HCT116 (cell line): ENCODE results near the gene MRPL1. TPM values are rescaled to one million over a fixed set of nuclear protein-coding genes. Genes with fewer than 3 reads are reported as not detected.

Source experiments
- ATAC-seq: fragments of 200-7000 bp; cut with Tn5 transposase; 2 replicates; pipeline ENCODE4 v1.9.1; 2020; ENCODE audit warnings: mild to moderate bottlenecking, moderate library complexity
- BruUV-seq: library from RNA; stranded (reverse); fragments of 400-500 nt; replicated peaks from 2 replicates; lab custom pipeline; 2021; lab: Mats Ljungman, UMichigan
- CTCF ChIA-PET: fragments of 300-600 bp; sonication (Branson Sonifier 250); formaldehyde crosslinking; loops from one replicate; lab custom pipeline; 2021; ENCODE audit warnings: antibody characterized with exemption; lab: Charles Lee
- POLR2A ChIA-PET: fragments of 300-600, 350-600 bp; sonication (Branson Sonifier 250); formaldehyde crosslinking; loops from one replicate; lab custom pipeline; 2021; ENCODE audit warnings: antibody characterized with exemption; lab: Charles Lee
- RAD21 ChIA-PET, 2 experiments: fragments of 300-600 bp; sonication (Branson Sonifier 250); formaldehyde crosslinking; loops; one replicate each; lab custom pipeline; 2023; ENCODE audit warnings: low total read pairs in 2 of 2; ENCODE audit not compliant: uncharacterized antibody in 2 of 2, unreplicated experiment in 2 of 2, low non-redundant PET in 1 of 2; lab: Charles Lee
- DNase-seq: peaks from one replicate; pipeline ENCODE4 v3.0.0-alpha.2; 2010; ENCODE audit warnings: low read depth, low spot score
- H2AFZ ChIP-seq: fragments of 200-600 bp; shearing (Covaris generic), sonication (generic); 2 replicates; pipeline ENCODE4 v1.6.1; 2017; ENCODE audit warnings: low read depth, mixed run types, mixed read lengths, antibody characterized with exemption, low read length; ENCODE audit not compliant: poor library complexity, severe bottlenecking
- H3K27ac ChIP-seq: 2 replicates; pipeline ENCODE4 v1.5.1; 2012; ENCODE audit warnings: low read depth, low read length
- H3K27me3 ChIP-seq: fragments of 200-600 bp; sonication (generic); 2 replicates; pipeline ENCODE4 v1.6.1; 2016; ENCODE audit warnings: mixed run types, low read length, mixed read lengths; ENCODE audit not compliant: insufficient read depth
- H3K36me3 ChIP-seq, 2 experiments: fragments of 200-500 bp in 1 of 2; fragments of 200-600 bp in 1 of 2; sonication (Bioruptor generic) in 1 of 2; sonication (generic) in 1 of 2; 2 replicates each; pipeline versions ENCODE4 v1.5.1 to v1.6.1; 2014 to 2016; ENCODE audit warnings: low read length in 2 of 2, inconsistent platforms in 1 of 2, mixed read lengths in 1 of 2, mixed run types in 1 of 2; ENCODE audit not compliant: insufficient read depth in 2 of 2, control insufficient read depth in 1 of 2
- H3K4me1 ChIP-seq, 2 experiments: fragments of 200-600 bp in 1 of 2; sonication (generic) in 1 of 2; 2 replicates each; pipeline versions ENCODE4 v1.5.1 to v1.6.1; 2012 to 2017; ENCODE audit warnings: low read length in 2 of 2, inconsistent platforms in 1 of 2, mild to moderate bottlenecking in 1 of 2, mixed read lengths in 1 of 2, mixed run types in 1 of 2, moderate library complexity in 1 of 2; ENCODE audit not compliant: insufficient read depth in 2 of 2, control insufficient read depth in 1 of 2
- H3K4me2 ChIP-seq: fragments of 200-600 bp; sonication (generic); 2 replicates; pipeline ENCODE4 v1.6.1; 2017; ENCODE audit warnings: mixed run types, low read length, mixed read lengths
- H3K4me3 ChIP-seq, 2 experiments: fragments of 200-600 bp in 1 of 2; sonication (generic) in 1 of 2; replicated peaks in 1 of 2; 2 replicates each; pipeline ENCODE4 v1.5.1; 2011 to 2016; ENCODE audit warnings: low read length in 2 of 2, control low read depth in 1 of 2, low read depth in 1 of 2, mild to moderate bottlenecking in 1 of 2, mixed read lengths in 1 of 2, mixed run types in 1 of 2
- H3K79me2 ChIP-seq: fragments of 200-600 bp; sonication (generic); 2 replicates; pipeline ENCODE4 v1.6.1; 2017; ENCODE audit warnings: mild to moderate bottlenecking, mixed run types, low read length, moderate library complexity, mixed read lengths; ENCODE audit not compliant: insufficient read depth
- H3K9ac ChIP-seq: fragments of 200-600 bp; sonication (generic); 2 replicates; pipeline ENCODE4 v1.6.1; 2016; ENCODE audit warnings: low read length, mixed read lengths
- H3K9me2 ChIP-seq: fragments of 200-600 bp; sonication (generic), shearing (Covaris generic); 2 replicates; pipeline ENCODE4 v1.6.1; 2017; ENCODE audit warnings: mixed run types, mild to moderate bottlenecking, moderate library complexity; ENCODE audit not compliant: insufficient read depth
- H3K9me3 ChIP-seq, 2 experiments: fragments of 200-500 bp in 1 of 2; fragments of 200-600 bp in 1 of 2; sonication (Bioruptor generic) in 1 of 2; sonication (generic) in 1 of 2; 2 replicates each; pipeline ENCODE4 v1.6.1; 2014 to 2017; ENCODE audit warnings: low read length in 2 of 2, mixed read lengths in 2 of 2, inconsistent platforms in 1 of 2, low read depth in 1 of 2, mild to moderate bottlenecking in 1 of 2, mixed run types in 1 of 2, moderate library complexity in 1 of 2; ENCODE audit not compliant: control insufficient read depth in 1 of 2, insufficient read depth in 1 of 2
- H4K20me1 ChIP-seq: fragments of 200-600 bp; sonication (generic), shearing (Covaris generic); 2 replicates; pipeline ENCODE4 v1.6.1; 2017; ENCODE audit warnings: mixed run types, mild to moderate bottlenecking, moderate library complexity; ENCODE audit not compliant: insufficient read depth
- ATF3 ChIP-seq: IDR thresholded peaks from 2 replicates; pipeline ENCODE4 v1.6.1; 2012
- CEBPB ChIP-seq: IDR thresholded peaks from 2 replicates; pipeline ENCODE4 v1.6.1; 2012; ENCODE audit warnings: low read depth
- CTCF ChIP-seq, 3 experiments: fragments of 200-600 bp in 1 of 3; sonication (generic) in 1 of 3; IDR thresholded peaks in 2 of 3; conservative IDR thresholded peaks in 1 of 3; 2 replicates each; pipeline ENCODE4 v1.5.1; 2012 to 2017; ENCODE audit warnings: low read depth in 2 of 3, low read length in 2 of 3, antibody characterized with exemption in 1 of 3, borderline replicate concordance in 1 of 3, control low read depth in 1 of 3, mild to moderate bottlenecking in 1 of 3, mixed read lengths in 1 of 3, mixed run types in 1 of 3, moderate library complexity in 1 of 3; ENCODE audit not compliant: insufficient read depth in 1 of 3
- EGR1 ChIP-seq: IDR thresholded peaks from 2 replicates; pipeline ENCODE4 v1.6.1; 2012; ENCODE audit warnings: low read depth
- ELF1 ChIP-seq: IDR thresholded peaks from 2 replicates; pipeline ENCODE4 v1.6.1; 2012; ENCODE audit warnings: low read depth, borderline replicate concordance
- EZH2 ChIP-seq: fragments of 200-600 bp; sonication (generic); IDR thresholded peaks from 2 replicates; pipeline ENCODE4 v1.6.1; 2017; ENCODE audit warnings: antibody characterized with exemption, mixed run types
- EZH2phosphoT487 ChIP-seq: fragments of 200-600 bp; IDR thresholded peaks from 2 replicates; pipeline ENCODE4 v1.6.1; 2018; ENCODE audit warnings: antibody characterized with exemption, borderline replicate concordance
- FOSL1 ChIP-seq: IDR thresholded peaks from 2 replicates; pipeline ENCODE4 v1.6.1; 2012; ENCODE audit warnings: low read depth
- JUND ChIP-seq: IDR thresholded peaks from 2 replicates; pipeline ENCODE4 v1.6.1; 2012
- MAX ChIP-seq: IDR thresholded peaks from 2 replicates; pipeline ENCODE4 v1.6.1; 2012
- POLR2A ChIP-seq: IDR thresholded peaks from 2 replicates; pipeline ENCODE4 v1.7.0; 2011; ENCODE audit warnings: borderline replicate concordance; ENCODE audit not compliant: insufficient read depth, insufficient read length; ENCODE audit errors: extremely low read depth
- POLR2AphosphoS5 ChIP-seq: IDR thresholded peaks from 2 replicates; pipeline ENCODE4 v1.6.1; 2011; ENCODE audit warnings: mild to moderate bottlenecking, low read depth, low read length, moderate library complexity
- SP1 ChIP-seq: IDR thresholded peaks from 2 replicates; pipeline ENCODE4 v1.6.1; 2012; ENCODE audit warnings: low read depth
- SRF ChIP-seq: IDR thresholded peaks from 2 replicates; pipeline ENCODE4 v1.6.1; 2012; ENCODE audit warnings: low read depth
- TCF7L2 ChIP-seq: IDR thresholded peaks from 2 replicates; pipeline ENCODE4 v1.7.0; 2011; ENCODE audit warnings: borderline replicate concordance, inconsistent platforms; ENCODE audit not compliant: insufficient read depth, insufficient read length; ENCODE audit errors: extremely low read depth
- ZBTB33 ChIP-seq: IDR thresholded peaks from 2 replicates; pipeline ENCODE4 v1.6.1; 2011; ENCODE audit warnings: mild to moderate bottlenecking, low read length, moderate library complexity; ENCODE audit not compliant: insufficient replicate concordance; ENCODE audit errors: extremely low read depth
- ZFX ChIP-seq: fragments of 450-650 bp; IDR thresholded peaks from 2 replicates; pipeline ENCODE4 v1.6.1; 2017
- intact Hi-C: fragments of 100-400 bp; cut with micrococcal nuclease; formaldehyde crosslinking; loops from 2 replicates; pipeline ENCODE4 v1.10.0; 2022
- total RNA-seq: library from RNA; stranded (reverse); gene quantifications from one replicate; pipeline ENCODE4 v1.2.1, GENCODE V29; 2021; ENCODE audit not compliant: unreplicated experiment

The MRPL1 gene
- total RNA-seq, 1 experiment from 2014 or later: 54.9 TPM

GRCh38 chr4:78001531-78001930 lies 138.9 kb downstream of the MRPL1 start:
- TF ChIP-seq FOSL1: no peak
- TF ChIP-seq EZH2: no peak
- no peak for TF ChIP-seq CEBPB
- no peak for TF ChIP-seq ATF3
- no peak for TF ChIP-seq JUND
- TF ChIP-seq, all 23 proteins: peak for 0
- no peak for ATAC-seq
- Histone ChIP-seq H3K9ac (no peak overlapping the region), H3K4me2 (no peak overlapping the region), H3K9me3 (no peaks in the 10 kb centered on the region), H3K27ac (no peak overlapping the region), H3K79me2 (no peaks in the 10 kb centered on the region), H3K4me3 (no peak overlapping the region), H3K4me1 (no peaks in the 10 kb centered on the region), H2AFZ (no peak overlapping the region), H3K27me3 (no peaks in the 10 kb centered on the region), H4K20me1 (no peaks in the 10 kb centered on the region), H3K9me2 (no peaks in the 10 kb centered on the region), H3K36me3 (no peaks in the 10 kb centered on the region)
- intact Hi-C loops: no loop called here
- CTCF ChIA-PET: no interaction called here
- POLR2A ChIA-PET: no interaction called here
- BruUV-seq: no TSS peak
- RAD21 ChIA-PET: no interaction called here
- DNase-seq: no peak

GRCh38 chr4:78002260-78002659 lies 139.6 kb downstream of the MRPL1 start:
- DNase-seq: no peak
- H3K9ac ChIP-seq: no peak overlapping the region
- H3K9me3 ChIP-seq: no peaks in the 10 kb centered on the region
- TF ChIP-seq POLR2A (no peak), JUND (no peak), POLR2AphosphoS5 (no peak), ATF3 (no peak), EZH2phosphoT487 (no peak), ELF1 (no peak), SP1 (no peak), EZH2 (no peak), CEBPB (no peak), FOSL1 (no peak), TCF7L2 (no peak), MAX (no peak), ZBTB33 (no peak), CTCF (IDR thresholded peaks at IDR 0.05 in 2 of 3, conservative IDR thresholded peaks at IDR 0.05 in 1 of 3; ENCODE audit: borderline replicate concordance in 1 of 3, insufficient read depth in 1 of 3, low read depth in 2 of 3, low read length in 2 of 3) (no peak), SRF (no peak), EGR1 (no peak), ZFX (no peak)
- RAD21 ChIA-PET: no interaction called here
- H3K4me3 ChIP-seq: no peak overlapping the region
- H3K9me2 ChIP-seq: no peaks in the 10 kb centered on the region
- H3K36me3 ChIP-seq: no peaks in the 10 kb centered on the region
- H3K79me2 ChIP-seq: no peaks in the 10 kb centered on the region
- intact Hi-C loops: no loop called here
- CTCF ChIA-PET: interaction anchor here (1.8 kb wide), 1 partner anchor 8 kb away, joined by 6 read pairs; no protein-coding TSS in a partner anchor
- H3K4me2 ChIP-seq: no peak overlapping the region
- H3K4me1 ChIP-seq: no peaks in the 10 kb centered on the region
- no peaks in the 10 kb centered on the region for H3K27me3 ChIP-seq
- BruUV-seq: no TSS peak
- no peak overlapping the region for H2AFZ ChIP-seq
- no peak overlapping the region for H3K27ac ChIP-seq
- H4K20me1 ChIP-seq: no peaks in the 10 kb centered on the region
- POLR2A ChIA-PET: interaction anchor here (0.7 kb wide), 1 partner anchor 930 kb away, joined by 4 read pairs; no protein-coding TSS in a partner anchor
- no peak for ATAC-seq
